Nephron (organoid): ENCODE measurements around the gene DPF1.

Source experiments
- H3K27ac Mint-ChIP-seq, 3 experiments: 2 replicates each; pipeline ENCODE4 v1.8.0; 2020; ENCODE audit warnings: mixed read lengths in 3 of 3, mild to moderate bottlenecking in 2 of 3, moderate library complexity in 1 of 3
- H3K27me3 Mint-ChIP-seq: 2 replicates; pipeline ENCODE4 v1.8.0; 2021; ENCODE audit warnings: low read depth, mild to moderate bottlenecking, moderate library complexity, mixed read lengths
- H3K36me3 Mint-ChIP-seq: 2 replicates; pipeline ENCODE4 v1.8.0; 2020; ENCODE audit warnings: low read depth, mixed read lengths
- H3K4me1 Mint-ChIP-seq: 2 replicates; pipeline ENCODE4 v1.8.0; 2020; ENCODE audit warnings: mixed read lengths
- H3K4me3 Mint-ChIP-seq, 3 experiments: 2 replicates each; pipeline ENCODE4 v1.8.0; 2020; ENCODE audit warnings: mild to moderate bottlenecking in 3 of 3, mixed read lengths in 3 of 3, moderate library complexity in 2 of 3
- H3K9me3 Mint-ChIP-seq: 2 replicates; pipeline ENCODE4 v1.8.0; 2020; ENCODE audit warnings: mixed read lengths
- CTCF ChIP-seq, 3 experiments: fragments of 200-600 bp; sonication (generic); IDR thresholded peaks; one replicate each; pipeline ENCODE4 v1.5.0; 2021; ENCODE audit warnings: antibody characterized with exemption in 3 of 3; ENCODE audit not compliant: unreplicated experiment in 3 of 3

Gene DPF1

GRCh38 chr19:38266981-38267597, 43.1 kb upstream of the DPF1 start:
- peaks cover 8% of the 10 kb centered on the region for H3K27me3 Mint-ChIP-seq

GRCh38 chr19:38265921-38266429, 42.0 kb upstream of the DPF1 start:
- Mint-ChIP-seq H3K27ac (peak overlapping the region; percentile 92 to 98 (median 95)), H3K36me3 (peaks cover 3% of the 10 kb centered on the region), H3K9me3 (no peaks in the 10 kb centered on the region), H3K4me1 (peaks cover 56% of the 10 kb centered on the region), H3K27me3 (peaks cover 8% of the 10 kb centered on the region), H3K4me3 (peak overlapping the region; percentile 89 to 95 (median 92))
- no peak for TF ChIP-seq CTCF (IDR thresholded peaks at IDR 0.05; ENCODE audit: unreplicated experiment in 3 of 3)

More at GRCh38 chr19:38266981-38267597, 43.1 kb upstream of the DPF1 start:
- Mint-ChIP-seq H3K9me3 (no peaks in the 10 kb centered on the region), H3K27ac (peak overlapping the region; percentile 92 to 98 (median 95)), H3K36me3 (peaks cover 3% of the 10 kb centered on the region), H3K4me1 (peaks cover 57% of the 10 kb centered on the region), H3K4me3 (peak overlapping the region; percentile 52 to 89 (median 79))
- TF ChIP-seq CTCF (IDR thresholded peaks at IDR 0.05; ENCODE audit: unreplicated experiment in 3 of 3) = no peak

GRCh38 chr19:38265213-38265861, 41.3 kb upstream of the DPF1 start:
- Mint-ChIP-seq H3K27ac (peak overlapping the region; percentile 92 to 98 (median 95)), H3K36me3 (no peaks in the 10 kb centered on the region), H3K9me3 (no peaks in the 10 kb centered on the region), H3K27me3 (peaks cover 8% of the 10 kb centered on the region), H3K4me3 (peak overlapping the region; percentile 89 to 95 (median 92)), H3K4me1 (peaks cover 51% of the 10 kb centered on the region)
- no peak for TF ChIP-seq CTCF (IDR thresholded peaks at IDR 0.05; ENCODE audit: unreplicated experiment in 3 of 3)

- H3K4me1 Mint-ChIP-seq = peaks cover 46% of the 10 kb centered on the region
- TF ChIP-seq CTCF (IDR thresholded peaks at IDR 0.05; ENCODE audit: unreplicated experiment in 3 of 3) = no peak
- H3K9me3 Mint-ChIP-seq = no peaks in the 10 kb centered on the region
- peak within 1 kb of the TSS; percentile 92 to 98 (median 95) for H3K27ac Mint-ChIP-seq
- no peaks in the 10 kb centered on the region for H3K36me3 Mint-ChIP-seq
- peak within 1 kb of the TSS; percentile 89 to 95 (median 92) for H3K4me3 Mint-ChIP-seq
- H3K27me3 Mint-ChIP-seq = peaks cover 8% of the 10 kb centered on the region
Observed at GRCh38 chr19:38264486-38265212, 40.6 kb upstream of the DPF1 start, which contains the start of gene SPINT2. Gene SPINT2 (plus strand): TSS chr19:38264573. CDS start chr19:38264893, 320 bp downstream.

- H3K4me1 Mint-ChIP-seq = peaks cover 51% of the 10 kb centered on the region
- peaks cover 8% of the 10 kb centered on the region for H3K27me3 Mint-ChIP-seq
- TF ChIP-seq CTCF (IDR thresholded peaks at IDR 0.05; ENCODE audit: unreplicated experiment in 3 of 3) = no peak
- H3K9me3 Mint-ChIP-seq = no peaks in the 10 kb centered on the region
- peak overlapping the region; percentile 83 to 89 (median 85) for H3K4me3 Mint-ChIP-seq
- peak overlapping the region; percentile 76 to 98 (median 85) for H3K27ac Mint-ChIP-seq
- H3K36me3 Mint-ChIP-seq = no peaks in the 10 kb centered on the region
Observed at GRCh38 chr19:38263689-38264485, 39.9 kb upstream of the DPF1 start.
